ENCODE results near the gene PTPRN. TPM values are rescaled to one million over a fixed set of nuclear protein-coding genes. Genes with fewer than 3 reads are reported as not detected.
A peak's percentile ranks its signal among the peaks of the same experiment; 100 is the strongest.

The PTPRN gene
- total RNA-seq, 1 donor from 2014 or later: 17.5 TPM

GRCh38 chr2:219277703-219278654 is 31.2 kb downstream of the PTPRN start:
- peak overlapping the region; percentile 97 for H3K27ac Mint-ChIP-seq

GRCh38 chr2:219274361-219274921 is 34.8 kb downstream of the PTPRN start:
- TF ChIP-seq CTCF (conservative IDR thresholded peaks at IDR 0.05): no peak
- Mint-ChIP-seq H3K4me1 (ENCODE audit: unreplicated experiment) (peaks cover 16% of the 10 kb centered on the region), H3K27me3 (peaks cover 36% of the 10 kb centered on the region), H3K36me3 (no peaks in the 10 kb centered on the region), H3K27ac (peak overlapping the region; percentile 72), H3K4me3 (peak overlapping the region; percentile 24), H3K9me3 (no peaks in the 10 kb centered on the region)
- no peak for DNase-seq (ENCODE audit: extremely low spot score, unreplicated experiment)

More at GRCh38 chr2:219277703-219278654, 31.2 kb downstream of the PTPRN start:
- Mint-ChIP-seq H3K9me3 (no peaks in the 10 kb centered on the region), H3K4me3 (peak overlapping the region; percentile 96), H3K4me1 (ENCODE audit: unreplicated experiment) (peaks cover 15% of the 10 kb centered on the region), H3K36me3 (peaks cover 3% of the 10 kb centered on the region), H3K27me3 (peaks cover 17% of the 10 kb centered on the region)
- TF ChIP-seq CTCF (conservative IDR thresholded peaks at IDR 0.05): peak; percentile 95
- peak; percentile 84 for DNase-seq (ENCODE audit: extremely low spot score, unreplicated experiment)

- no peak for DNase-seq (ENCODE audit: extremely low spot score, unreplicated experiment)
- Mint-ChIP-seq H3K4me3 (no peak overlapping the region), H3K27me3 (peaks cover 41% of the 10 kb centered on the region), H3K4me1 (ENCODE audit: unreplicated experiment) (peaks cover 21% of the 10 kb centered on the region), H3K36me3 (no peaks in the 10 kb centered on the region), H3K27ac (peak overlapping the region; percentile 72), H3K9me3 (no peaks in the 10 kb centered on the region)
- no peak for TF ChIP-seq CTCF (conservative IDR thresholded peaks at IDR 0.05)
Measured at GRCh38 chr2:219273937-219274336, 35.3 kb downstream of the PTPRN start.

- Mint-ChIP-seq H3K4me3 (no peak overlapping the region), H3K27me3 (peaks cover 45% of the 10 kb centered on the region), H3K4me1 (ENCODE audit: unreplicated experiment) (peaks cover 11% of the 10 kb centered on the region), H3K9me3 (no peaks in the 10 kb centered on the region), H3K36me3 (no peaks in the 10 kb centered on the region), H3K27ac (no peak overlapping the region)
- no peak for TF ChIP-seq CTCF (conservative IDR thresholded peaks at IDR 0.05)
- DNase-seq (ENCODE audit: extremely low spot score, unreplicated experiment): no peak
Measured at GRCh38 chr2:219272995-219273394, 36.2 kb downstream of the PTPRN start.

- Mint-ChIP-seq H3K9me3 (no peaks in the 10 kb centered on the region), H3K27ac (peak overlapping the region; percentile 23), H3K36me3 (no peaks in the 10 kb centered on the region), H3K4me1 (ENCODE audit: unreplicated experiment) (peaks cover 5% of the 10 kb centered on the region), H3K27me3 (peaks cover 40% of the 10 kb centered on the region), H3K4me3 (no peak overlapping the region)
- no peak for DNase-seq (ENCODE audit: extremely low spot score, unreplicated experiment)
- no peak for TF ChIP-seq CTCF (conservative IDR thresholded peaks at IDR 0.05)
Measured at GRCh38 chr2:219272356-219272755, 36.8 kb downstream of the PTPRN start.

Measured in type B pancreatic cell (in vitro differentiated cells).